Measurements from ENCODE around the gene HNRNPR. TPM values are rescaled to one million over a fixed set of nuclear protein-coding genes. Genes with fewer than 3 reads are reported as not detected.
A peak's percentile ranks its signal among the peaks of the same experiment; 100 is the strongest.

HNRNPR gene
- polyA plus RNA-seq, 3 donors, result 58.5 to 112 (median 82.9) TPM

GRCh38 chr1:23356471-23357137 is 12.5 kb upstream of the HNRNPR start:
- Histone ChIP-seq H3K27me3 (ENCODE audit: control insufficient read depth in 2 of 2, insufficient read depth in 2 of 2, low read length in 2 of 2) (no peaks in the 10 kb centered on the region), H3K9me3 (replicated peaks in 1 of 2; ENCODE audit: control insufficient read depth in 1 of 2, insufficient read depth in 1 of 2, low read length in 2 of 2) (peaks cover 20 to 33% of the 10 kb centered on the region in 2 donors), H3K9ac (ENCODE audit: insufficient read depth, low read length, poor library complexity, severe bottlenecking) (no peak overlapping the region), H3K4me1 (ENCODE audit: control insufficient read depth in 1 of 2, insufficient read depth in 2 of 2, low read length in 2 of 2) (no peaks in the 10 kb centered on the region), H3K4me2 (replicated peaks; ENCODE audit: extremely low read depth, low read length, poor library complexity, severe bottlenecking) (no peak overlapping the region), H3K36me3 (replicated peaks in 1 of 2; ENCODE audit: control insufficient read depth in 1 of 2, insufficient read depth in 2 of 2, low read length in 2 of 2) (peaks cover 0 to 17% of the 10 kb centered on the region in 2 donors), H3K79me2 (ENCODE audit: insufficient read depth, low read length) (no peaks in the 10 kb centered on the region), H3K27ac (ENCODE audit: low read depth in 1 of 2, low read length in 2 of 2) (no peak overlapping the region), H4K20me1 (ENCODE audit: insufficient read depth, low read length) (no peaks in the 10 kb centered on the region), H2AFZ (ENCODE audit: insufficient read depth, low read depth, low read length, poor library complexity, severe bottlenecking) (no peak overlapping the region), H3K4me3 (replicated peaks in 1 of 3; ENCODE audit: low read depth in 2 of 3, low read length in 3 of 3) (no peak overlapping the region)
- H3K4me1 Mint-ChIP-seq, result peaks cover 3% of the 10 kb centered on the region
- peak overlapping the region in 1 of 7 donors; percentile 49 for H3K27ac Mint-ChIP-seq
- TF ChIP-seq CTCF (IDR thresholded peaks at IDR 0.05), result no peak
- peaks cover 12 to 15% of the 10 kb centered on the region in 2 donors for H3K36me3 Mint-ChIP-seq
- peaks cover 0 to 8% (median 1%) of the 10 kb centered on the region in 3 donors for H3K27me3 Mint-ChIP-seq (ENCODE audit: low read depth in 3 of 3)
- 100% methylated on average over 2 of the region's 8 CpGs for WGBS (ENCODE audit: insufficient coverage)
- intact Hi-C loops (cut with micrococcal nuclease), result no loop called here
- no peak for DNase-seq
- H3K9me3 Mint-ChIP-seq, result peaks cover 21 to 38% (median 31%) of the 10 kb centered on the region in 7 donors
- no peak overlapping the region for H3K4me3 Mint-ChIP-seq

- Histone ChIP-seq H2AFZ (ENCODE audit: insufficient read depth, low read depth, low read length, poor library complexity, severe bottlenecking) (no peak overlapping the region), H3K4me3 (replicated peaks in 1 of 3; ENCODE audit: low read depth in 2 of 3, low read length in 3 of 3) (no peak overlapping the region), H3K36me3 (replicated peaks in 1 of 2; ENCODE audit: control insufficient read depth in 1 of 2, insufficient read depth in 2 of 2, low read length in 2 of 2) (no peaks in the 10 kb centered on the region), H3K27me3 (ENCODE audit: control insufficient read depth in 2 of 2, insufficient read depth in 2 of 2, low read length in 2 of 2) (no peaks in the 10 kb centered on the region), H3K27ac (ENCODE audit: low read depth in 1 of 2, low read length in 2 of 2) (no peak overlapping the region), H3K9ac (ENCODE audit: insufficient read depth, low read length, poor library complexity, severe bottlenecking) (no peak overlapping the region), H3K79me2 (ENCODE audit: insufficient read depth, low read length) (no peaks in the 10 kb centered on the region), H3K4me1 (ENCODE audit: control insufficient read depth in 1 of 2, insufficient read depth in 2 of 2, low read length in 2 of 2) (no peaks in the 10 kb centered on the region), H3K9me3 (replicated peaks in 1 of 2; ENCODE audit: control insufficient read depth in 1 of 2, insufficient read depth in 1 of 2, low read length in 2 of 2) (peaks cover 10% of the 10 kb centered on the region in 2 donors), H3K4me2 (replicated peaks; ENCODE audit: extremely low read depth, low read length, poor library complexity, severe bottlenecking) (no peak overlapping the region), H4K20me1 (ENCODE audit: insufficient read depth, low read length) (no peaks in the 10 kb centered on the region)
- intact Hi-C loops (cut with micrococcal nuclease), result no loop called here
- DNase-seq, result no peak
- Mint-ChIP-seq H3K4me1 (peaks cover 3% of the 10 kb centered on the region), H3K36me3 (peaks cover 0 to under 1% of the 10 kb centered on the region in 2 donors), H3K9me3 (peaks cover 6 to 16% (median 8%) of the 10 kb centered on the region in 7 donors), H3K27me3 (ENCODE audit: low read depth in 3 of 3) (peaks cover 1 to 8% (median 2%) of the 10 kb centered on the region in 3 donors), H3K4me3 (no peak overlapping the region), H3K27ac (no peak overlapping the region)
- 40% methylated on average over 1 of the region's 3 CpGs for WGBS (ENCODE audit: insufficient coverage)
- TF ChIP-seq CTCF (IDR thresholded peaks at IDR 0.05), result no peak
Measured at GRCh38 chr1:23354245-23354644, 10.2 kb upstream of the HNRNPR start.
